GM18526 (cell line): ENCODE measurements around the gene IPO5.

Experiments used
- POLR2A ChIP-seq: IDR thresholded peaks from 3 replicates; pipeline ENCODE4 v1.6.1; 2011; ENCODE audit not compliant: insufficient read length; ENCODE audit errors: extremely low read depth

Gene IPO5

DNA sequence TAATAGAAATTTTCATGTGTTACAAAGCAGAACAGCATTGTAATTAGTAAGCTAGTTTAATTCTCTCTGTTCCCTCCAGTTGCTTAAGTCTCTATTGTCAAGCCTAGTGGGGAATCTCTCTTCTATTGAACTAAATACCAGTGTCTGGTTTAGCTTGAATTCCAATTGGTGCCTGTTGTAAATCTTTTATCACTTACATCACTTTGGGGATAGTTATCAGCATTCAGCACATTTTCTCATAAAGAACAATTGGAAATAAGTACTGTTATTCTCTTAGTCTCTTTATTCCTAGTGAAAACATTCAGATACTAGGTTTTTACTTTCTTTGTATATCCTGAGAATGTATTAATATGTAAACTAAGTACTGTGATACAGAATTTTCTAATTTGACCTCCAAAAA lies 25.2 kb downstream of the IPO5 start:
- TF ChIP-seq POLR2A, result no peak

- TF ChIP-seq POLR2A, result no peak
Observed at GRCh38 chr13:97979051-97979450, 25.6 kb downstream of the IPO5 start.

- TF ChIP-seq POLR2A, result no peak
Observed at GRCh38 chr13:97979556-97979955, 26.1 kb downstream of the IPO5 start.

DNA sequence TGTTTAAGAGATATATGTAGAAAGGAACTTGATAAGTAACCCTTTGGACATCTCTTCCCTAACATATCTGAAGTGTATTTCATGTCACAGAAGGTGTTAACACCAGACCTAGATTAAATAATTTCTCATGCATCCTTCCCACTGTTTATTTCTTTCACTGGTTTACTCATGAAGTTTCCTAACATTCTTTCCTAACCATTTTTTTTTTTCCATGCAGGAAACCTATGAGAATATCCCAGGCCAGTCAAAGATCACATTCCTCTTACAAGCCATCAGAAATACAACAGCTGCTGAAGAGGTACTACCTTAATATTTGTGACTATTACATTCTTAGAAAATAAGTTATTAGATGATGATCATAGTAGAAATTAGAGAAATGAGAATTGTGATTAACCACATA lies 28.8 kb downstream of the IPO5 start:
- TF ChIP-seq POLR2A, result no peak

- no peak for TF ChIP-seq POLR2A
Observed at GRCh38 chr13:97986835-97987234, 33.4 kb downstream of the IPO5 start.

DNA sequence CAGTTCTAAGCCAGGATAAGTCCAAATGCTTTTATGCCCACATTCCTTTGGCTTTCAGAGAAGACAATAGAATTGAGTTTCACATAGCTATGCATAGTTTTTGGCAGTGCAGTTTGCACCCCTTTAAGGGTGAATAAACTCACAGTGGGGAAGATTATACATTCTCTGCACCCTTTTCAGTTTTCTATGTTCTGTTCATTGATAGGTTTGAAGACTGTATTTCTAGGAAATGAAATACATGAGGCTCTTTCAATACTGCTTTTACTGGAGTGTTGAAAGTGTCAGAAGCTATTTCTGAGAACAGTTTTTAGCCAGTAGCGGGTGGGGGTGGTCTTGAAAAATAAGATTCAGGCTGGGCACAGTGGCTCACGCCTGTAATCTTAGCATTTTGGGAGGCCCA lies 46.2 kb downstream of the IPO5 start:
- no peak for TF ChIP-seq POLR2A

DNA sequence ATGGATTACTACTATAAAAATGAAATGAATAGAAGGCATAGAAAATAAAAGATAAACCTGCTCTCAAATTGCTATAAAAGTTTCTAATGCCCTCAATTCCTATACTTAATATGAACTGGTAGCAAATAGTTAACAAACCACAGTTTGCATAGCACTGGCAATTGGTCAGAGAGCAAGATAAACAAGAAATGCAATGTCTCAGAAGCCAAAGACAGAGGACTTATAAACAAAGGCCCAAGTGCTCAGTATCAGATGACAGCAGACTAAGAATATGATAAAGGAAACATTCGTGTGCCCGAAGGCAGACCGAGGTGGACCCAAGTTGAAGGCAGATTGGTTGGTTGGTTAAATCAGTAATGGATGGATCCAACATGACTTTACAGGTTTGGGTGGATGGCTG lies 50.6 kb downstream of the IPO5 start:
- TF ChIP-seq POLR2A, result no peak

GRCh38 chr13:98007001-98007400 lies 53.5 kb downstream of the IPO5 start:
- no peak for TF ChIP-seq POLR2A

DNA sequence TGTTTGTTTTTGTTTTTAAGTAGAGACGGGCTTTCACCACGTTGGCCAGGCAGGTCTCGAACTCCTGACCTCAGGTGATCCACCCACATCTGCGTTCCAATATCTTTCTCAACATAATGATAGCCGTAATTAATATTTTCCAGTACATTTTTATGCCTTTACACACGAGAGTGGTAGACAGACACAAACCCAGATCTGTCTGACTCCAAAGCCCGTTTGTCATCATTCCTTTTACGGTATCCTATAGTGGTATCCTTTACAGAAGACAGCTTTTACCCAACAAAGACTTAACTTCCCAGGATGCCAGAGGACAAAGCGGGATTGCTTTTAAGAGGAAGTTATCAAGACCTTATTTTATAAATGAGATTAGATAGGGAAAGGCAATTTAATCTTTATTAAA lies 59.8 kb downstream of the IPO5 start:
- no peak for TF ChIP-seq POLR2A

GRCh38 chr13:98014766-98015165 lies 61.3 kb downstream of the IPO5 start:
- TF ChIP-seq POLR2A, result no peak

- no peak for TF ChIP-seq POLR2A
Observed at GRCh38 chr13:98018293-98018692, 64.8 kb downstream of the IPO5 start.

DNA sequence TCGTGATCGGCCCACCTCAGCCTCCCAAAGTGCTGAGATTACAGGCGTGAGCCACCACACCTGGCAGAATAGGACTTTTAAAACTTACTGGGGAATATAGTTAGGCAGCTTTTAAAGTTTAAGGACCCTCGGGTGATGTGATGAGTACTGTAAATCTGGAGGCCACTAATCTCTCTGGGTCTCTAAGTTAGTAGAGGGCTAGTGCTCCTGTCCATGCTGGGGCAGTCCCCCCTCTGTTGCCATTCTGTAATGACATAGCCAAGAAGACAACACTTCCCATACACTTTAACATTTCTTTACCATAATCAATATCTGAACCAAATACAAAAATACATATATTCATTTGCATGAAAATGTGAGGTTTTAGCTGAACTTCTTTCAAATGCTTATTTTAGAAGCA lies 65.7 kb downstream of the IPO5 start:
- no peak for TF ChIP-seq POLR2A

- no peak for TF ChIP-seq POLR2A
Observed at GRCh38 chr13:98020271-98020670, 66.8 kb downstream of the IPO5 start.

DNA sequence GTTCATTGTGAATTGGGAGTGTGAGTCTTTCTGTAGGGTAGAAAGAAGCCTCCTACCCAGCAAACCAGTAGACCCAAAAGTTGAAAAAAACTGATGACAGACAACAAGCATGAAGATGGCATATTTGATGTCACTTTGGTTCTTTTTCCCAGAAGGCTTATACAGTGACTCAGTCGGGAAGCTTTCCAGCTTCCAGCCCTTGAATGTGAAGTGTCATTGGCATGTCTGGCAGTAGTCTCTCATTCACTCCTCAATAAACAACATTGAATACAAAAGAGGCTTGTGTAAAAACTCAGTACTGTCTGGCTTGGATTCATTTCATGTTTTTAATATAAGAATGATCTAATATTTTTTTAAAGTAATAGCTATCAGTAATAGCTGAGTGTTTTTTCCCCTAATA lies 68.7 kb downstream of the IPO5 start:
- no peak for TF ChIP-seq POLR2A

GRCh38 chr13:98025480-98026025 lies 72.1 kb downstream of the IPO5 start:
- TF ChIP-seq POLR2A, result no peak

GRCh38 chr13:98026457-98026857 lies 73.0 kb downstream of the IPO5 start:
- TF ChIP-seq POLR2A, result no peak

DNA sequence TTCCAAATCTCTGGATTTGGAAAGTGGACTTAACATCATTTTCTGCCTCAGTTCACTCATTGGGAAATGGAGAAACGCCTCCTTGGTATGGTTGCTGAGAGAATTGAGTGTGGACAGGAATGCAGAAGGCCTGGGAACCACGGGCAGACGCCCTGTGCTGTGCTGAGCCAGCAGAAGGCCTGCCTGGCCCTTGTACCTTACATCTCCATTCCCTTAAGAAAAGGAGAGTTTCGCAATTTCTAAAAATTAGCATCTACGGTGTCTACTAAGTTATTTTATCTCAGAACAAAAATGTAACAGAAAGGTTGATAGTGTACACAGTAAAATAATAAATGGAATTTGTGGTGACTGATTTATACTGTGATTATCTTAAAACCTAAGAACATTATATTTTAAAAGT lies 78.7 kb downstream of the IPO5 start:
- TF ChIP-seq POLR2A, result no peak
